Neural cell (in vitro differentiated cells): ENCODE measurements around the gene ZNF783. TPM values are rescaled to one million over a fixed set of nuclear protein-coding genes. Genes with fewer than 3 reads are reported as not detected.
"Not testable (repeated sequence)": the region's sequence is repeated elsewhere in the genome, so short reads cannot be mapped to it uniquely, and the experiment has no call there.

Experiments used
- H2AFZ ChIP-seq: fragments of 200-600, 300-800 bp; sonication (generic), shearing (Covaris generic); 2 replicates; pipeline ENCODE4 v1.6.0; 2014; ENCODE audit warnings: low read depth, mild to moderate bottlenecking, antibody characterized with exemption, low read length, moderate library complexity
- H3F3A ChIP-seq: fragments of 200-600 bp; shearing (Covaris generic); 2 replicates; pipeline ENCODE4 v1.6.1; 2016; ENCODE audit warnings: mild to moderate bottlenecking, moderate library complexity, mixed read lengths, antibody characterized with exemption, low read length; ENCODE audit not compliant: insufficient read depth, poor library complexity, severe bottlenecking
- H3K27ac ChIP-seq: fragments of 200-600, 300-800 bp; sonication (generic), shearing (Covaris generic); 2 replicates; pipeline ENCODE4 v1.5.1; 2014; ENCODE audit warnings: mild to moderate bottlenecking, low read length, moderate library complexity
- H3K27me3 ChIP-seq: fragments of 300-800, 200-600 bp; sonication (generic), shearing (Covaris generic); 2 replicates; pipeline ENCODE4 v1.6.0; 2014; ENCODE audit warnings: mild to moderate bottlenecking, low read depth, low read length, moderate library complexity; ENCODE audit not compliant: insufficient read depth
- H3K36me3 ChIP-seq: fragments of 300-800, 200-600 bp; sonication (generic), shearing (Covaris generic); 2 replicates; pipeline ENCODE4 v1.5.1; 2014; ENCODE audit warnings: mild to moderate bottlenecking, antibody characterized with exemption, low read length, moderate library complexity; ENCODE audit not compliant: insufficient read depth
- H3K4me2 ChIP-seq: fragments of 300-800, 200-600 bp; sonication (generic), shearing (Covaris generic); 2 replicates; pipeline ENCODE4 v1.6.0; 2014; ENCODE audit warnings: mild to moderate bottlenecking, low read length
- H3K4me3 ChIP-seq: fragments of 300-800, 200-600 bp; sonication (generic), shearing (Covaris generic); 2 replicates; pipeline ENCODE4 v1.5.1; 2014; ENCODE audit warnings: mild to moderate bottlenecking, low read length, moderate library complexity
- H3K79me2 ChIP-seq: fragments of 200-600 bp; shearing (Covaris generic); replicated peaks from 2 replicates; pipeline ENCODE4 v1.6.0; 2014; ENCODE audit warnings: mild to moderate bottlenecking, low read length, moderate library complexity; ENCODE audit not compliant: insufficient read depth
- H3K9ac ChIP-seq: fragments of 300-800, 200-600 bp; sonication (generic), shearing (Covaris generic); 2 replicates; pipeline ENCODE4 v1.6.1; 2016; ENCODE audit warnings: mild to moderate bottlenecking, low read length, mixed read lengths
- H3K9me2 ChIP-seq: fragments of 200-600 bp; shearing (Covaris generic); 2 replicates; pipeline ENCODE4 v1.6.1; 2016; ENCODE audit warnings: mild to moderate bottlenecking, low read length, mixed read lengths; ENCODE audit not compliant: insufficient read depth
- H3K9me3 ChIP-seq: fragments of 200-600, 300-800 bp; sonication (generic), shearing (Covaris generic); 2 replicates; pipeline ENCODE4 v1.6.1; 2016; ENCODE audit warnings: mild to moderate bottlenecking, mixed run types, low read length, moderate library complexity, mixed read lengths
- H4K20me1 ChIP-seq: fragments of 200-600 bp; shearing (Covaris generic); 2 replicates; pipeline ENCODE4 v1.6.1; 2016; ENCODE audit warnings: mild to moderate bottlenecking, mixed run types; ENCODE audit not compliant: insufficient read depth
- EP300 ChIP-seq: fragments of 450-650 bp; conservative IDR thresholded peaks from 2 replicates; pipeline ENCODE4 v1.6.1; 2014; ENCODE audit warnings: antibody characterized with exemption, mild to moderate bottlenecking, moderate library complexity; ENCODE audit not compliant: poor library complexity, severe bottlenecking
- EZH2 ChIP-seq: fragments of 200-600, 300-800 bp; shearing (Covaris generic), sonication (generic); IDR thresholded peaks from 2 replicates; pipeline ENCODE4 v1.6.1; 2014; ENCODE audit warnings: antibody characterized with exemption, low read length, borderline replicate concordance, mild to moderate bottlenecking; ENCODE audit not compliant: insufficient read depth, poor library complexity, severe bottlenecking
- MXI1 ChIP-seq: fragments of 450-650 bp; conservative IDR thresholded peaks from 2 replicates; pipeline ENCODE4 v1.6.1; 2014; ENCODE audit warnings: antibody characterized with exemption, mild to moderate bottlenecking; ENCODE audit not compliant: poor library complexity, severe bottlenecking
- POLR2AphosphoS5 ChIP-seq: IDR thresholded peaks from 2 replicates; pipeline ENCODE4 v1.6.1; 2012
- RAD21 ChIP-seq: fragments of 450-650 bp; conservative IDR thresholded peaks from 2 replicates; pipeline ENCODE4 v1.6.1; 2014; ENCODE audit warnings: antibody characterized with exemption, mild to moderate bottlenecking, moderate library complexity
- SMC3 ChIP-seq: fragments of 450-650 bp; conservative IDR thresholded peaks from 2 replicates; pipeline ENCODE4 v1.6.1; 2014; ENCODE audit warnings: antibody characterized with exemption, mild to moderate bottlenecking, moderate library complexity; ENCODE audit not compliant: poor library complexity
- TAF1 ChIP-seq: IDR thresholded peaks from 2 replicates; pipeline ENCODE4 v1.6.1; 2012; ENCODE audit warnings: low read depth
- polyA plus RNA-seq: library from polyadenylated mRNA; depleted of rRNA; stranded (reverse); fragments of >200 nt; gene quantifications from 2 replicates; pipeline ENCODE4 v1.2.3, GENCODE V29; 2014
- TF ChIP-seq, protein P1 (sequence below): fragments of 450-650 bp; IDR thresholded peaks from 2 replicates; pipeline ENCODE4 v1.5.1; 2014; ENCODE audit warnings: antibody characterized with exemption, mild to moderate bottlenecking, moderate library complexity; ENCODE audit not compliant: poor library complexity, severe bottlenecking
- TF ChIP-seq, protein P2 (sequence below): IDR thresholded peaks from 2 replicates; pipeline ENCODE4 v1.6.1; 2012; ENCODE audit warnings: borderline replicate concordance

ZNF783 gene
- polyA plus RNA-seq, 1 donor from 2014 or later: 23.9 TPM

DNA sequence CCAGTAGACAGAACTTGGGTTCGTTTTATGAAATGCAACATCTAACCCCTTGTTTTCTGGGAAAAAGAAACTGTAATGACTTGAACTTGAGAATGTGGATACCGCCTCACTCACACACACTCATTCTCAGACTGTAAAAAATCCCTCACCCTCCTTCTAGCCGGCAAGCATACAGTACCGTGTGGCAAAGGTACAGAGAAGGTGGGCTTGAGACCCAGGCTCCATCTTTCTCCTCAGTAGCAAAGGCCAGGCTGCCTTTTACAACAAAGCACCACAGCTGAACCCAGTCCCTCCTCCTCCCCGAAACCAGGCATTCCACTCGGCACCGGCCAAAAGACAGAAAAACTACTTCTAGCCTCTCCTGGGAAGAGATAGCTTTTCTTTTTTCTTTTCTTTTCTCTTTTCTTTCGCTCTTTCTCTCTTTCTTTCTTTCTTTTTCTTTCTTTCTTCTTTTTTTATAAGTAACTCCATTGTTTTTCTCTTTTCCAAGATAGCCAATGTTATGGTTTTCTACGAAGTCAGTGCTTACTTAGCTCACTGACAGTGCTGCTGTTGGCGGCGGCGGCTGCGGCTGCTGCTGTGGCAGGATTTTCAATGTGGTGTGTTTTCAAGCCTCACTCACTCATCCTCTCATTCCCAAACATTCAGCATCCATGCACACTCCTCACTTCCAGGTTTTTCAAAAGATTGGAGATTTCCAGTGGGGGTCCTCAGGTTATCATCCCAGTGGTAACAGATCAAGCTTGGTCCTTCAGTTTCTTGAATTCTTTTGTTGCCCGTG is 59.3 kb downstream of the ZNF783 start:
- not testable (repeated sequence) for H3K27ac ChIP-seq, H2AFZ ChIP-seq, H3K79me2 ChIP-seq, H3K9me3 ChIP-seq, H3K9ac ChIP-seq, H4K20me1 ChIP-seq, H3F3A ChIP-seq, H3K9me2 ChIP-seq, H3K4me2 ChIP-seq, H3K27me3 ChIP-seq, H3K36me3 ChIP-seq, H3K4me3 ChIP-seq

DNA sequence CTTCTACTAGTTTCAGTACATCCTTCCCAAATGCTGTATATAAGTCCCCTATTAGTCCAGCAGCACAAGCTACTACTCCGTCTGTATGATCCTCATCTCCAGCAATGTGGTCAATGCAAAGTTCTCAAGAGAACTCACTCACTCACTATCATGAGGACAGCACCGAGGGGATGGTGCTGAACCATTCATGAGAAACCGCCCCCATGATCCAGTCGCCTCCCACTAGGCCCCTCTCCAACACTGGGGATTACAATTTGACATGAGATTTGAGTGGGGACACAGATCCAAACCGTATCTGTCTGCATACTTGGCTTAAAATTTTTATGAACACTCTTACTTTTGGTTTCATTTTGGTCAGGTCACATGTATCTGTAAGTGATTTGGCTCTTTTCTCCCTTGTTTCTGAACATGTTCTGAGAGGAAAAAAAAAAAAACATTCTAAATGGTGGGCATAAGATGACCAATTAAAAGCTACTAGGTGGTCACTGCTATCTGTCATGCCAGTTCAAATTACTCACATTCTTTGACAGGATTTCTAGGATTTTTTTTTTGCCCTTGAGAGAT is 60.1 kb downstream of the ZNF783 start:
- Histone ChIP-seq H3K27ac (no peak overlapping the region), H3K9me2 (no peaks in the 10 kb centered on the region), H3F3A (no peaks in the 10 kb centered on the region), H2AFZ (no peak overlapping the region), H4K20me1 (no peaks in the 10 kb centered on the region), H3K9me3 (no peaks in the 10 kb centered on the region), H3K4me2 (no peak overlapping the region), H3K4me3 (no peak overlapping the region), H3K36me3 (no peaks in the 10 kb centered on the region), H3K9ac (no peak overlapping the region), H3K79me2 (no peaks in the 10 kb centered on the region), H3K27me3 (no peaks in the 10 kb centered on the region)
- TF ChIP-seq EP300: no peak
- no peak for TF ChIP-seq RAD21
- no peak for TF ChIP-seq TAF1
- no peak for TF ChIP-seq EZH2
- TF ChIP-seq SMC3: no peak
- TF ChIP-seq, protein P1, sequence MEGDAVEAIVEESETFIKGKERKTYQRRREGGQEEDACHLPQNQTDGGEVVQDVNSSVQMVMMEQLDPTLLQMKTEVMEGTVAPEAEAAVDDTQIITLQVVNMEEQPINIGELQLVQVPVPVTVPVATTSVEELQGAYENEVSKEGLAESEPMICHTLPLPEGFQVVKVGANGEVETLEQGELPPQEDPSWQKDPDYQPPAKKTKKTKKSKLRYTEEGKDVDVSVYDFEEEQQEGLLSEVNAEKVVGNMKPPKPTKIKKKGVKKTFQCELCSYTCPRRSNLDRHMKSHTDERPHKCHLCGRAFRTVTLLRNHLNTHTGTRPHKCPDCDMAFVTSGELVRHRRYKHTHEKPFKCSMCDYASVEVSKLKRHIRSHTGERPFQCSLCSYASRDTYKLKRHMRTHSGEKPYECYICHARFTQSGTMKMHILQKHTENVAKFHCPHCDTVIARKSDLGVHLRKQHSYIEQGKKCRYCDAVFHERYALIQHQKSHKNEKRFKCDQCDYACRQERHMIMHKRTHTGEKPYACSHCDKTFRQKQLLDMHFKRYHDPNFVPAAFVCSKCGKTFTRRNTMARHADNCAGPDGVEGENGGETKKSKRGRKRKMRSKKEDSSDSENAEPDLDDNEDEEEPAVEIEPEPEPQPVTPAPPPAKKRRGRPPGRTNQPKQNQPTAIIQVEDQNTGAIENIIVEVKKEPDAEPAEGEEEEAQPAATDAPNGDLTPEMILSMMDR: no peak
- TF ChIP-seq MXI1: no peak

DNA sequence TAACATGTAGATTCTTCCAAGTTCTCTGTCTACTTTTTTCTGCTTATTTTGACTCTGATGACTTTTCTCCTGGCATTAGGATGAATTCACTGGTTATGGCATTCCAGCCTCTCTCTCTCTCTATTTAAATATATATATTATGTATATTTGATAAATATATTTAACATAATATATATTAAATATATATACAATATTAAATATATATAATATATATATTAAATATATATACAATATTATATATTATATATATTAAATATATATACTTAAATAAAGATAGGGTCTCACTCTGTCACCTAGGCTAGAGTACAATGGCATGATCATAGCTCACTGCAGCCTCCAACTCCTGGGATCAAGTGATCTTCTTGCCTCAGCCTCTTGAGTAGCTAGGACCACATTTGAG is 60.7 kb downstream of the ZNF783 start:
- Histone ChIP-seq H3K4me2 (no peak overlapping the region), H4K20me1 (no peaks in the 10 kb centered on the region)

More for the DNA sequence above, 60.7 kb downstream of the ZNF783 start:
- no peak overlapping the region for H2AFZ ChIP-seq
- H3F3A ChIP-seq: no peaks in the 10 kb centered on the region
- no peaks in the 10 kb centered on the region for H3K9me3 ChIP-seq
- no peaks in the 10 kb centered on the region for H3K27me3 ChIP-seq
- no peak overlapping the region for H3K4me3 ChIP-seq
- H3K9ac ChIP-seq: no peak overlapping the region
- no peak overlapping the region for H3K27ac ChIP-seq
- no peak for TF ChIP-seq EZH2
- TF ChIP-seq, protein P2, sequence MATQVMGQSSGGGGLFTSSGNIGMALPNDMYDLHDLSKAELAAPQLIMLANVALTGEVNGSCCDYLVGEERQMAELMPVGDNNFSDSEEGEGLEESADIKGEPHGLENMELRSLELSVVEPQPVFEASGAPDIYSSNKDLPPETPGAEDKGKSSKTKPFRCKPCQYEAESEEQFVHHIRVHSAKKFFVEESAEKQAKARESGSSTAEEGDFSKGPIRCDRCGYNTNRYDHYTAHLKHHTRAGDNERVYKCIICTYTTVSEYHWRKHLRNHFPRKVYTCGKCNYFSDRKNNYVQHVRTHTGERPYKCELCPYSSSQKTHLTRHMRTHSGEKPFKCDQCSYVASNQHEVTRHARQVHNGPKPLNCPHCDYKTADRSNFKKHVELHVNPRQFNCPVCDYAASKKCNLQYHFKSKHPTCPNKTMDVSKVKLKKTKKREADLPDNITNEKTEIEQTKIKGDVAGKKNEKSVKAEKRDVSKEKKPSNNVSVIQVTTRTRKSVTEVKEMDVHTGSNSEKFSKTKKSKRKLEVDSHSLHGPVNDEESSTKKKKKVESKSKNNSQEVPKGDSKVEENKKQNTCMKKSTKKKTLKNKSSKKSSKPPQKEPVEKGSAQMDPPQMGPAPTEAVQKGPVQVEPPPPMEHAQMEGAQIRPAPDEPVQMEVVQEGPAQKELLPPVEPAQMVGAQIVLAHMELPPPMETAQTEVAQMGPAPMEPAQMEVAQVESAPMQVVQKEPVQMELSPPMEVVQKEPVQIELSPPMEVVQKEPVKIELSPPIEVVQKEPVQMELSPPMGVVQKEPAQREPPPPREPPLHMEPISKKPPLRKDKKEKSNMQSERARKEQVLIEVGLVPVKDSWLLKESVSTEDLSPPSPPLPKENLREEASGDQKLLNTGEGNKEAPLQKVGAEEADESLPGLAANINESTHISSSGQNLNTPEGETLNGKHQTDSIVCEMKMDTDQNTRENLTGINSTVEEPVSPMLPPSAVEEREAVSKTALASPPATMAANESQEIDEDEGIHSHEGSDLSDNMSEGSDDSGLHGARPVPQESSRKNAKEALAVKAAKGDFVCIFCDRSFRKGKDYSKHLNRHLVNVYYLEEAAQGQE: no peak
- TF ChIP-seq EP300: no peak
- no peak for TF ChIP-seq MXI1
- no peak for TF ChIP-seq POLR2AphosphoS5
- TF ChIP-seq, protein P1: no peak
- no peak for TF ChIP-seq SMC3
- TF ChIP-seq TAF1: no peak
- TF ChIP-seq RAD21: no peak
- H3K9me2 ChIP-seq: no peaks in the 10 kb centered on the region
- no peaks in the 10 kb centered on the region for H3K79me2 ChIP-seq
- H3K36me3 ChIP-seq: no peaks in the 10 kb centered on the region
